Adrenal gland (tissue), 5 donors: ENCODE data around the gene TGFB1I1.

ENCODE experiments used
- CTCF ChIP-seq, 6 experiments: fragments of 450-650 bp in 4 of 6; fragments of 200-600 bp in 2 of 6; sonication (generic) in 1 of 6; IDR thresholded peaks; 1 replicate in 5 of 6; 2 replicates in 1 of 6; pipeline versions ENCODE4 v1.5.1 to v1.8.0; 2016 to 2021; ENCODE audit warnings: antibody characterized with exemption in 6 of 6, mild to moderate bottlenecking in 2 of 6, moderate library complexity in 1 of 6
- POLR2A ChIP-seq, 2 donors: fragments of 450-650 bp; IDR thresholded peaks; one replicate each; pipeline ENCODE4 v1.6.1; 2017; ENCODE audit warnings: antibody characterized with exemption in 2 of 2, mild to moderate bottlenecking in 2 of 2, moderate library complexity in 1 of 2
- donor health status: DM: no; HTN: no; CAD: no.

- no peak for TF ChIP-seq POLR2A (IDR thresholded peaks at IDR 0.05)
- TF ChIP-seq CTCF (IDR thresholded peaks at IDR 0.05) = no peak
Observed at GRCh38 chr16:31525113-31525512, 53.2 kb downstream of the TGFB1I1 start.
